Upper lobe of left lung (tissue), 6 donors: ENCODE data around the gene MLIP. TPM values are rescaled to one million over a fixed set of nuclear protein-coding genes. Genes with fewer than 3 reads are reported as not detected.

Source experiments
- ATAC-seq, 2 donors: fragments of 200-7000 bp; cut with Tn5 transposase; one replicate each; pipeline ENCODE4 v1.9.1; 2022; ENCODE audit warnings: mild to moderate bottlenecking in 2 of 2, moderate library complexity in 2 of 2; ENCODE audit not compliant: low FRiP score in 2 of 2
- DNase-seq, 2 donors: peaks; one replicate each; pipeline ENCODE4 v3.0.0-alpha.2; 2019 to 2020
- H3K27ac ChIP-seq, 4 donors: fragments of 200-600 bp; sonication (generic); one replicate each; pipeline ENCODE4 v1.5.1; 2016 to 2019
- H3K27me3 ChIP-seq, 4 donors: fragments of 200-600 bp; sonication (generic); one replicate each; pipeline ENCODE4 v1.5.1; 2017 to 2019
- H3K36me3 ChIP-seq, 4 donors: fragments of 200-600 bp; sonication (generic); one replicate each; pipeline ENCODE4 v1.5.1; 2016 to 2019
- H3K4me1 ChIP-seq, 4 donors: fragments of 200-600 bp; sonication (generic); one replicate each; pipeline ENCODE4 v1.5.1; 2018 to 2019
- H3K4me3 ChIP-seq, 4 donors: fragments of 200-600 bp; sonication (generic); one replicate each; pipeline ENCODE4 v1.5.1; 2017 to 2019; ENCODE audit warnings: mild to moderate bottlenecking in 2 of 4, moderate library complexity in 1 of 4
- H3K9me3 ChIP-seq, 4 donors: fragments of 200-600 bp; sonication (generic); one replicate each; pipeline ENCODE4 v1.5.1; 2018 to 2019
- CTCF ChIP-seq, 6 experiments: fragments of 450-650 bp in 4 of 6; fragments of 200-600 bp in 2 of 6; sonication (generic) in 2 of 6; IDR thresholded peaks; one replicate each; pipeline ENCODE4 v1.5.1; 2016 to 2019; ENCODE audit warnings: antibody characterized with exemption in 6 of 6
- EP300 ChIP-seq, 4 donors: sonication (generic); formaldehyde crosslinking; IDR thresholded peaks; one replicate each; pipeline ENCODE4 v1.5.1; 2017; ENCODE audit warnings: antibody characterized with exemption in 4 of 4, control low read depth in 2 of 4
- POLR2A ChIP-seq, 4 donors: fragments of 450-650 bp; IDR thresholded peaks; one replicate each; pipeline ENCODE4 v1.5.1; 2016 to 2017; ENCODE audit warnings: antibody characterized with exemption in 4 of 4, mild to moderate bottlenecking in 2 of 4
- POLR2AphosphoS5 ChIP-seq, 2 donors: sonication (generic); formaldehyde crosslinking; IDR thresholded peaks; one replicate each; pipeline ENCODE4 v1.5.1; 2017; ENCODE audit warnings: antibody characterized with exemption in 2 of 2
- WGBS, 2 donors: methylation state at CpG; one replicate each; pipeline ENCODE4 v1.1.5; 2017 to 2018; 5-methylcytosine and 5-hydroxymethylcytosine counted together
- total RNA-seq, 6 donors: library from RNA; depleted of rRNA in 4 of 6; stranded (reverse); fragments of >200 nt in 4 of 6; gene quantifications; one replicate each; pipeline versions ENCODE4 v1.1.0 to v1.2.1, GENCODE V29; 2016 to 2021
- donor health status: DM: no; HTN: no; CAD: no; lungs with moderate emphysema.
- donor health status: DM: no; HTN: yes; CAD: no; lungs with severe emphysema.

Gene MLIP
- 1 to 10 TPM in 1 of 6 donors, under 1 TPM in 3, not detected in 2; 0.47 to 1.3 (median 0.77) TPM for total RNA-seq

- 60 to 61% methylated on average over 10 of the region's 10 CpGs for WGBS, 2 donors
- DNase-seq (no peak), ATAC-seq (no peak)
- Histone ChIP-seq H3K9me3 (no peaks in the 10 kb centered on the region), H3K4me3 (no peak within 1 kb of the TSS), H3K27ac (no peak within 1 kb of the TSS), H3K36me3 (no peaks in the 10 kb centered on the region), H3K27me3 (no peaks in the 10 kb centered on the region), H3K4me1 (no peaks in the 10 kb centered on the region)
- TF ChIP-seq POLR2AphosphoS5 (IDR thresholded peaks at IDR 0.05): no peak
These were observed at the start of gene MLIP for GRCh38 chr6:54111341-54112045. MLIP (plus strand) TSS chr6:54111443; CDS start chr6:54111480, 37 bp downstream.

GRCh38 chr6:54063228-54063539 lies 48.1 kb upstream of the MLIP start:
- H3K9me3 ChIP-seq: no peaks in the 10 kb centered on the region
- no peak overlapping the region for H3K27ac ChIP-seq
- WGBS, 2 donors: 93 to 95% methylated on average over 3 of the region's 3 CpGs
- no peak for ATAC-seq
- peak overlapping the region in 1 of 4 donors; percentile 27 for H3K4me3 ChIP-seq
- no peaks in the 10 kb centered on the region for H3K36me3 ChIP-seq
- DNase-seq: no peak
- H3K4me1 ChIP-seq: no peaks in the 10 kb centered on the region
- TF ChIP-seq POLR2AphosphoS5 (IDR thresholded peaks at IDR 0.05) (no peak), CTCF (IDR thresholded peaks at IDR 0.05) (no peak), EP300 (IDR thresholded peaks at IDR 0.05) (no peak), POLR2A (IDR thresholded peaks at IDR 0.05) (no peak)
- no peaks in the 10 kb centered on the region for H3K27me3 ChIP-seq

- TF ChIP-seq POLR2AphosphoS5 (IDR thresholded peaks at IDR 0.05): no peak
- WGBS, 2 donors: 71% methylated on average over 2 of the region's 2 CpGs; no CpG with 5 or more reads in 1 of the 2 donors
- Histone ChIP-seq H3K4me1 (no peaks in the 10 kb centered on the region), H3K4me3 (no peak overlapping the region), H3K27me3 (no peaks in the 10 kb centered on the region), H3K36me3 (no peaks in the 10 kb centered on the region), H3K9me3 (no peaks in the 10 kb centered on the region), H3K27ac (no peak overlapping the region)
- ATAC-seq: no peak
- DNase-seq: no peak
These were observed 42.5 kb upstream of the MLIP start for GRCh38 chr6:54068694-54069093.

- no peak for TF ChIP-seq CTCF (IDR thresholded peaks at IDR 0.05)
- no peak for TF ChIP-seq EP300 (IDR thresholded peaks at IDR 0.05)
- no peak for TF ChIP-seq POLR2AphosphoS5 (IDR thresholded peaks at IDR 0.05)
- no peak for TF ChIP-seq POLR2A (IDR thresholded peaks at IDR 0.05)
- DNase-seq: no peak
- WGBS, 2 donors: 52 to 64% methylated on average over 3 of the region's 3 CpGs
- Histone ChIP-seq H3K4me1 (no peaks in the 10 kb centered on the region), H3K9me3 (no peaks in the 10 kb centered on the region), H3K27ac (no peak overlapping the region), H3K27me3 (no peaks in the 10 kb centered on the region), H3K4me3 (no peak overlapping the region), H3K36me3 (no peaks in the 10 kb centered on the region)
- ATAC-seq: no peak
These were observed 41.2 kb upstream of the MLIP start for GRCh38 chr6:54070025-54070424.

GRCh38 chr6:54071821-54072340 lies 39.4 kb upstream of the MLIP start:
- no peak for DNase-seq
- no peak overlapping the region for H3K4me3 ChIP-seq
- no peak for ATAC-seq
- no peaks in the 10 kb centered on the region for H3K9me3 ChIP-seq
- H3K27me3 ChIP-seq: no peaks in the 10 kb centered on the region
- TF ChIP-seq POLR2AphosphoS5 (IDR thresholded peaks at IDR 0.05): no peak
- TF ChIP-seq CTCF (IDR thresholded peaks at IDR 0.05): no peak
- no peak for TF ChIP-seq POLR2A (IDR thresholded peaks at IDR 0.05)
- no peak for TF ChIP-seq EP300 (IDR thresholded peaks at IDR 0.05)
- no peaks in the 10 kb centered on the region for H3K36me3 ChIP-seq
- no peaks in the 10 kb centered on the region for H3K4me1 ChIP-seq
- H3K27ac ChIP-seq: no peak overlapping the region
- 80 to 88% methylated on average over 4 of the region's 4 CpGs for WGBS, 2 donors
